WTC11 (cell line): ENCODE measurements around the gene GIGYF1. TPM values are rescaled to one million over a fixed set of nuclear protein-coding genes. Genes with fewer than 3 reads are reported as not detected.
"Not testable (repeated sequence)": the region's sequence is repeated elsewhere in the genome, so short reads cannot be mapped to it uniquely, and the experiment has no call there.

Experiments
- ATAC-seq: fragments of 200-7000 bp; cut with Tn5 transposase; 2 replicates; pipeline ENCODE4 v1.10.0; 2021; ENCODE audit warnings: mild to moderate bottlenecking, moderate library complexity
- CTCF ChIA-PET: fragments of 300-600 bp; sonication (Branson Sonifier 250); formaldehyde crosslinking; loops from one replicate; lab custom pipeline; 2021; ENCODE audit warnings: antibody characterized with exemption; lab: Charles Lee
- POLR2A ChIA-PET: fragments of 350-600 bp; sonication (Branson Sonifier 250); formaldehyde crosslinking; loops from one replicate; lab custom pipeline; 2021; ENCODE audit warnings: antibody characterized with exemption; lab: Charles Lee
- DNase-seq: peaks from one replicate; pipeline ENCODE4 v3.0.0; 2021; ENCODE audit warnings: low spot score
- H3K27ac Mint-ChIP-seq: 2 replicates; pipeline ENCODE4 v1.8.0; 2021; ENCODE audit warnings: mixed read lengths
- H3K27me3 Mint-ChIP-seq: 2 replicates; pipeline ENCODE4 v1.8.0; 2021; ENCODE audit warnings: low read depth, mild to moderate bottlenecking, moderate library complexity, mixed read lengths
- H3K36me3 Mint-ChIP-seq: 2 replicates; pipeline ENCODE4 v1.8.0; 2021; ENCODE audit warnings: mixed read lengths
- H3K4me1 Mint-ChIP-seq: 2 replicates; pipeline ENCODE4 v1.8.0; 2022; ENCODE audit warnings: mixed read lengths
- H3K4me3 Mint-ChIP-seq: 2 replicates; pipeline ENCODE4 v1.8.0; 2021; ENCODE audit warnings: mild to moderate bottlenecking, moderate library complexity, mixed read lengths
- H3K9me3 Mint-ChIP-seq: 2 replicates; pipeline ENCODE4 v1.8.0; 2021; ENCODE audit warnings: mixed read lengths
- ELF4 ChIP-seq: sonication (generic); formaldehyde crosslinking; IDR thresholded peaks from 2 replicates; pipeline ENCODE4 v1.8.1; 2022; ENCODE audit warnings: low read depth, mild to moderate bottlenecking, moderate library complexity, missing genetic modification reagents
- EMX1 ChIP-seq: fragments of 250-450 bp; sonication (Bioruptor Pico); IDR thresholded peaks from 2 replicates; pipeline ENCODE4 v1.8.0; 2021; ENCODE audit warnings: mild to moderate bottlenecking
- GRHL2 ChIP-seq: fragments of 250-450 bp; sonication (Bioruptor Pico); IDR thresholded peaks from 2 replicates; pipeline ENCODE4 v1.8.0; 2022; ENCODE audit warnings: mild to moderate bottlenecking, moderate library complexity; ENCODE audit not compliant: insufficient replicate concordance, severe bottlenecking
- NFATC4 ChIP-seq: fragments of 250-450 bp; sonication (Bioruptor Pico); IDR thresholded peaks from 2 replicates; pipeline ENCODE4 v1.9.0; 2021; ENCODE audit warnings: mild to moderate bottlenecking
- NFE2L1 ChIP-seq: sonication (generic); formaldehyde crosslinking; IDR thresholded peaks from 2 replicates; pipeline ENCODE4 v1.8.1; 2023; ENCODE audit warnings: missing genetic modification reagents
- NFYB ChIP-seq: sonication (generic); formaldehyde crosslinking; conservative IDR thresholded peaks from 2 replicates; pipeline ENCODE4 v1.8.0; 2022; ENCODE audit warnings: low read depth, missing genetic modification reagents
- NR1H2 ChIP-seq: sonication (generic); formaldehyde crosslinking; IDR thresholded peaks from 2 replicates; pipeline ENCODE4 v1.9.0; 2021; ENCODE audit warnings: mild to moderate bottlenecking, moderate library complexity, missing genetic modification reagents
- NR2C2 ChIP-seq: sonication (generic); formaldehyde crosslinking; IDR thresholded peaks from 2 replicates; pipeline ENCODE4 v1.8.0; 2022; ENCODE audit warnings: mild to moderate bottlenecking, missing genetic modification reagents
- PRRX2 ChIP-seq: fragments of 250-450 bp; sonication (Bioruptor Pico); IDR thresholded peaks from 2 replicates; pipeline ENCODE4 v1.8.0; 2021; ENCODE audit warnings: mild to moderate bottlenecking
- SMAD3 ChIP-seq: sonication (generic); formaldehyde crosslinking; IDR thresholded peaks from 2 replicates; pipeline ENCODE4 v1.8.0; 2022; ENCODE audit warnings: missing genetic modification reagents, mild to moderate bottlenecking, borderline replicate concordance
- SMAD4 ChIP-seq: sonication (generic); formaldehyde crosslinking; IDR thresholded peaks from 2 replicates; pipeline ENCODE4 v1.8.0; 2022; ENCODE audit warnings: mild to moderate bottlenecking, missing genetic modification reagents
- SOX15 ChIP-seq: fragments of 250-450 bp; sonication (Bioruptor Pico); IDR thresholded peaks from 2 replicates; pipeline ENCODE4 v1.9.0; 2021; ENCODE audit warnings: mild to moderate bottlenecking
- TP53 ChIP-seq: sonication (generic); formaldehyde crosslinking; IDR thresholded peaks from 2 replicates; pipeline ENCODE4 v1.8.1; 2023; ENCODE audit warnings: mild to moderate bottlenecking, missing genetic modification reagents
- ZNF121 ChIP-seq: sonication (generic); formaldehyde crosslinking; IDR thresholded peaks from 2 replicates; pipeline ENCODE4 v1.8.0; 2023; ENCODE audit warnings: missing genetic modification reagents
- ZNF138 ChIP-seq: sonication (generic); formaldehyde crosslinking; conservative IDR thresholded peaks from 2 replicates; pipeline ENCODE4 v1.8.1; 2022; ENCODE audit warnings: mild to moderate bottlenecking, moderate library complexity, missing genetic modification reagents
- ZNF219 ChIP-seq: sonication (generic); formaldehyde crosslinking; IDR thresholded peaks from 2 replicates; pipeline ENCODE4 v1.8.0; 2023; ENCODE audit warnings: missing genetic modification reagents, mild to moderate bottlenecking, borderline replicate concordance
- ZNF263 ChIP-seq: sonication (generic); formaldehyde crosslinking; IDR thresholded peaks from 2 replicates; pipeline ENCODE4 v1.8.1; 2022; ENCODE audit warnings: low read depth, mild to moderate bottlenecking, moderate library complexity, missing genetic modification reagents
- ZNF396 ChIP-seq: fragments of 250-450 bp; sonication (Bioruptor Pico); IDR thresholded peaks from 2 replicates; pipeline ENCODE4 v1.8.0; 2021; ENCODE audit warnings: mild to moderate bottlenecking, moderate library complexity, borderline replicate concordance
- ZNF671 ChIP-seq: fragments of 250-450 bp; sonication (Bioruptor Pico); IDR thresholded peaks from 2 replicates; pipeline ENCODE4 v1.8.0; 2021; ENCODE audit warnings: mild to moderate bottlenecking
- total RNA-seq: library from RNA; stranded (reverse); gene quantifications from 3 replicates; pipeline ENCODE4 v1.2.3, GENCODE V29; 2021
- TF ChIP-seq, protein P1 (sequence below): sonication (generic); formaldehyde crosslinking; IDR thresholded peaks from 2 replicates; pipeline ENCODE4 v1.8.0; 2022; ENCODE audit warnings: mild to moderate bottlenecking, missing genetic modification reagents
- TF ChIP-seq, protein P2 (sequence below): sonication (generic); formaldehyde crosslinking; IDR thresholded peaks from 2 replicates; pipeline ENCODE4 v1.8.1; 2023; ENCODE audit warnings: mild to moderate bottlenecking, missing genetic modification reagents, moderate library complexity
- TF ChIP-seq, protein P3 (sequence below): fragments of 200-600 bp; IDR thresholded peaks from 2 replicates; pipeline ENCODE4 v1.8.0; 2022; ENCODE audit warnings: antibody characterized with exemption
- TF ChIP-seq, protein P4 (sequence below): sonication (generic); formaldehyde crosslinking; IDR thresholded peaks from 2 replicates; pipeline ENCODE4 v1.8.0; 2022; ENCODE audit warnings: mild to moderate bottlenecking, missing genetic modification reagents
- TF ChIP-seq, protein P5 (sequence below): fragments of 250-450 bp; sonication (Bioruptor Pico); conservative IDR thresholded peaks from 2 replicates; pipeline ENCODE4 v1.9.0; 2021; ENCODE audit warnings: mild to moderate bottlenecking

GIGYF1 gene
- total RNA-seq, 1 experiment from 2014 or later, result 130 TPM

DNA sequence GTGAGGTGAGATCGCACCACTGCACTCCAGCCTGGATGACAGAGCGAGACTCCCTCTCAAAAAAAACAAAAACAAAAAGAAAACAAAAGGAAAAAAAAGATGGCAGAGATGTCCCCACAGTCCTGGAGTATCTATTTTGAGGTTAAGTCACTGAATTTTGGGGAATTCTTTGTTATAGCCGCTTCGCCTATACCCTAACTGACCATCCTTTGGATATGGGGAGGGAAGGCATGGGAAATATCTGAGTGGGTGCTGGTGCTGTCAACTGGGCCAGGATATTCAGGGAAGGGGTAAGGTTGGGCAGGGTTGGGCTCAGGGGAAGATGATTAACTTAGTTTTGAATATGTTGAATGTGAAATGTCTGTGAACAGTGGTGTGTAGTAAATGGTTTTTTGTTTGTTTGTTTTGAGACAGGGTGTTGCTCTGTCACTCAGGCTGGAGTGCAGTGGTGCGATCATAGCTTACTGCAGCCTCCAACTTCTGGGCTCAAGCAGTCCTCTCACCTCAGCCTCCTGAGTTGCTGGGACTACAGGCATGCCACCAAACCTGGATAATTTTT is 28.8 kb downstream of the GIGYF1 start:
- Mint-ChIP-seq H3K4me1 (peaks cover 5% of the 10 kb centered on the region), H3K9me3 (peaks cover 3% of the 10 kb centered on the region; the same call in 1 of the 2 replicates), H3K4me3 (no peak overlapping the region), H3K27ac (no peak overlapping the region), H3K36me3 (no peaks in the 10 kb centered on the region), H3K27me3 (peaks cover 41% of the 10 kb centered on the region)
- no peak for DNase-seq
- TF ChIP-seq ZNF138 (CRISPR knock-in tag), result no peak
- TF ChIP-seq NR1H2 (CRISPR knock-in tag), result no peak
- TF ChIP-seq, protein P1, sequence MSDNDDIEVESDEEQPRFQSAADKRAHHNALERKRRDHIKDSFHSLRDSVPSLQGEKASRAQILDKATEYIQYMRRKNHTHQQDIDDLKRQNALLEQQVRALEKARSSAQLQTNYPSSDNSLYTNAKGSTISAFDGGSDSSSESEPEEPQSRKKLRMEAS, result no peak
- TF ChIP-seq SMAD4 (CRISPR knock-in tag), result no peak
- TF ChIP-seq, protein P2, sequence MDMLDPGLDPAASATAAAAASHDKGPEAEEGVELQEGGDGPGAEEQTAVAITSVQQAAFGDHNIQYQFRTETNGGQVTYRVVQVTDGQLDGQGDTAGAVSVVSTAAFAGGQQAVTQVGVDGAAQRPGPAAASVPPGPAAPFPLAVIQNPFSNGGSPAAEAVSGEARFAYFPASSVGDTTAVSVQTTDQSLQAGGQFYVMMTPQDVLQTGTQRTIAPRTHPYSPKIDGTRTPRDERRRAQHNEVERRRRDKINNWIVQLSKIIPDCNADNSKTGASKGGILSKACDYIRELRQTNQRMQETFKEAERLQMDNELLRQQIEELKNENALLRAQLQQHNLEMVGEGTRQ, result no peak
- TF ChIP-seq NFATC4 (CRISPR knock-in tag), result no peak
- no peak for TF ChIP-seq ZNF396 (CRISPR knock-in tag)
- TF ChIP-seq, protein P3, sequence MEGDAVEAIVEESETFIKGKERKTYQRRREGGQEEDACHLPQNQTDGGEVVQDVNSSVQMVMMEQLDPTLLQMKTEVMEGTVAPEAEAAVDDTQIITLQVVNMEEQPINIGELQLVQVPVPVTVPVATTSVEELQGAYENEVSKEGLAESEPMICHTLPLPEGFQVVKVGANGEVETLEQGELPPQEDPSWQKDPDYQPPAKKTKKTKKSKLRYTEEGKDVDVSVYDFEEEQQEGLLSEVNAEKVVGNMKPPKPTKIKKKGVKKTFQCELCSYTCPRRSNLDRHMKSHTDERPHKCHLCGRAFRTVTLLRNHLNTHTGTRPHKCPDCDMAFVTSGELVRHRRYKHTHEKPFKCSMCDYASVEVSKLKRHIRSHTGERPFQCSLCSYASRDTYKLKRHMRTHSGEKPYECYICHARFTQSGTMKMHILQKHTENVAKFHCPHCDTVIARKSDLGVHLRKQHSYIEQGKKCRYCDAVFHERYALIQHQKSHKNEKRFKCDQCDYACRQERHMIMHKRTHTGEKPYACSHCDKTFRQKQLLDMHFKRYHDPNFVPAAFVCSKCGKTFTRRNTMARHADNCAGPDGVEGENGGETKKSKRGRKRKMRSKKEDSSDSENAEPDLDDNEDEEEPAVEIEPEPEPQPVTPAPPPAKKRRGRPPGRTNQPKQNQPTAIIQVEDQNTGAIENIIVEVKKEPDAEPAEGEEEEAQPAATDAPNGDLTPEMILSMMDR, result no peak
- no peak for TF ChIP-seq EMX1 (CRISPR knock-in tag)
- TF ChIP-seq SOX15 (CRISPR knock-in tag), result no peak
- no peak for TF ChIP-seq NFYB (CRISPR knock-in tag)
- TF ChIP-seq ZNF671, result no peak
- no peak for TF ChIP-seq NFE2L1 (CRISPR knock-in tag)
- no peak for TF ChIP-seq ZNF121 (CRISPR knock-in tag)
- TF ChIP-seq ZNF219 (CRISPR knock-in tag), result no peak
- no peak for TF ChIP-seq TP53 (CRISPR knock-in tag)
- TF ChIP-seq GRHL2 (CRISPR knock-in tag), result no peak
- TF ChIP-seq, protein P4, sequence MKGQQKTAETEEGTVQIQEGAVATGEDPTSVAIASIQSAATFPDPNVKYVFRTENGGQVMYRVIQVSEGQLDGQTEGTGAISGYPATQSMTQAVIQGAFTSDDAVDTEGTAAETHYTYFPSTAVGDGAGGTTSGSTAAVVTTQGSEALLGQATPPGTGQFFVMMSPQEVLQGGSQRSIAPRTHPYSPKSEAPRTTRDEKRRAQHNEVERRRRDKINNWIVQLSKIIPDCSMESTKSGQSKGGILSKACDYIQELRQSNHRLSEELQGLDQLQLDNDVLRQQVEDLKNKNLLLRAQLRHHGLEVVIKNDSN, result no peak
- no peak for ATAC-seq
- POLR2A ChIA-PET, result no interaction called here
- CTCF ChIA-PET, result interaction anchor here (1.5 kb wide), 1 partner anchor 31 kb away, joined by 7 read pairs; no protein-coding TSS in a partner anchor

DNA sequence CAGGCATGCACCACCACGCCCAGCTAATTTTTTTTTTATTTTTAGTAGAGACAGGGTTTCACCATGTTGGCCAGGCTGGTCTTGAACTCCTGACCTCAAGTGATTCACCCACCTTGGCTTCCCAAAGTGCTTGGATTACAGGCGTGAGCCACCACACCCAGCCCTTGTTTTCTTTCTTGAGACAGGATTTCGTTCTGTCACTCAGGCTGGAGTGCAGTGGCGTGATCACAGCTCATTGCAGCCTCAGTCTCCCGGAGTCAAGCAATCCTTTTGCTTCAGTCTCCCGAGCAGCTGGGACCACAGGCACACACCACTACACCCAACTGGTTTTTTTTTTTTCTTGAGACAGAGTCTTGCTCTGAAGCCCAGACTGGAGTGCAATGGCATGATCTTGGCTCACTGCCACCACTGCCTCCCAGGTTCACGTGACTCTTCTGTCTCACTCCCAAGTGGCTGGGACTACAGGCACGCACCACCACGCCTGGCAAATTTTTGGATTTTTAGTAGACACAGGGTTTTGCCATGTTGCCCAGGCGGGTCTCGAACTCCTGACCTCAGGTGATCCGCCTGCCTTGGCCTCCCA is 31.8 kb downstream of the GIGYF1 start:
- not testable (repeated sequence) for DNase-seq, H3K9me3 Mint-ChIP-seq, H3K27ac Mint-ChIP-seq, H3K36me3 Mint-ChIP-seq, ATAC-seq, H3K4me1 Mint-ChIP-seq, H3K4me3 Mint-ChIP-seq
- ChIA-PET POLR2A (interaction anchor here (0.7 kb wide), 1 partner anchor 10 kb away, joined by 3 read pairs; no protein-coding TSS in a partner anchor), CTCF (interaction anchor here (0.6 to 1.8 kb wide), 7 partner anchors 28 to 103 kb away, joined by 3 to 6 read pairs (median 3); partner anchors contain the start of gene POP7)
- H3K27me3 Mint-ChIP-seq, result peaks cover 47% of the 10 kb centered on the region

DNA sequence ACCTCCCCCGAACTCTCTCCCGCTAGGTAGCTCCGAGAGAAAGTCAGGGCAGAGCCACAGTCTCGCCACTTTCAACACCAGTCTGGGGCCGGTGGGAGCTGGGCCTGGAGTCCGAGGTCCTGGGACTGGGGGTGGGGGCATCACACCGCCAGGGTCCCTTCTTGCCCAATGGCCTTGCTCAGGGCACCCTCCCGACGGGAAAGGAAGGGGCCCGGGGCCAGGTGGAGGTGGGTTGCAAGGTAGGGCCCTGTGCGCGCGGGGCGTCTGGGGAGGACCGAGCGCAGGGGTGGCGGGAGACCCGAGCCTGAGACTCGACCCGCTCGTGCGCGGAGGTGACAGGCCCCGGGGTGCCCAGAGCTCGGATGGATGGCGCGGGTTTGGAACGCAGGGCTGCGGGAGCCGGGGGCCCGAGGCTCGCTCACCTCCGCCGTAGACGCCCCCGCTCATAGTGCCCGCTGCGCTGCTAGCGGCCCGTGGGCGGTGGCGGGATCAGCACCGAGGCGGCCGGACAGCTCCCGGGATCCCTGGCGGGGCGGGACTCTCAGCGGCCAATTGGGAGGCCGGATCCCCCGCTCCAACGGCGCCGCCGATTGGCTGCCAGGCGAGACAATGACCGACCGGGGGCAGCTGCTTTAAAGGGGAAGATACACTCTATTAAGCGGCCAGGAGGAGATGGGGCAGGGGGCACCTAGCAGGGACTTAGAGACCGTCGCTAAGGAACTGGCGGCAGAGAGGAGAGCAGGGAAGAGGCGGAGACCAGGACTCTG is 38.0 kb downstream of the GIGYF1 start, which contains the start of gene ACTL6B:
Gene ACTL6B, minus strand, starts transcription at position 541 of the 767 bp plus-strand sequence. Its CDS starts 94 bp downstream, at position 447.
- Mint-ChIP-seq H3K36me3 (no peaks in the 10 kb centered on the region), H3K4me1 (peaks cover 2% of the 10 kb centered on the region; the same call in 1 of the 2 replicates), H3K27me3 (peaks cover 69% of the 10 kb centered on the region), H3K9me3 (no peaks in the 10 kb centered on the region), H3K27ac (no peak within 1 kb of the TSS), H3K4me3 (0 out of 2 replicates have a peak within 1 kb of the TSS, but pooled peaks have one; percentile 27)
- ChIA-PET POLR2A (interaction anchor here (1.4 kb wide), 1 partner anchor 8 kb away, joined by 4 read pairs; no protein-coding TSS in a partner anchor), CTCF (interaction anchor here (0.6 to 2.6 kb wide), 15 partner anchors 8 to 92 kb away, joined by 3 to 23 read pairs (median 4); partner anchors contain the start of genes FBXO24, GNB2, LRCH4 and MOSPD3)
- ATAC-seq (peak; percentile 94), DNase-seq (peak; percentile 94)
- TF ChIP-seq PRRX2 (CRISPR knock-in tag) (peak; percentile 72; the same call in 1 of the 2 replicates), NR2C2 (CRISPR knock-in tag) (no peak), SMAD3 (peak; percentile 95; the same call in 1 of the 2 replicates), ZNF263 (CRISPR knock-in tag) (no peak), ELF4 (CRISPR knock-in tag) (peak; percentile 85; the same call in 1 of the 2 replicates), ZNF121 (CRISPR knock-in tag) (peak; percentile 44; the same call in 1 of the 2 replicates)
- TF ChIP-seq, protein P5, sequence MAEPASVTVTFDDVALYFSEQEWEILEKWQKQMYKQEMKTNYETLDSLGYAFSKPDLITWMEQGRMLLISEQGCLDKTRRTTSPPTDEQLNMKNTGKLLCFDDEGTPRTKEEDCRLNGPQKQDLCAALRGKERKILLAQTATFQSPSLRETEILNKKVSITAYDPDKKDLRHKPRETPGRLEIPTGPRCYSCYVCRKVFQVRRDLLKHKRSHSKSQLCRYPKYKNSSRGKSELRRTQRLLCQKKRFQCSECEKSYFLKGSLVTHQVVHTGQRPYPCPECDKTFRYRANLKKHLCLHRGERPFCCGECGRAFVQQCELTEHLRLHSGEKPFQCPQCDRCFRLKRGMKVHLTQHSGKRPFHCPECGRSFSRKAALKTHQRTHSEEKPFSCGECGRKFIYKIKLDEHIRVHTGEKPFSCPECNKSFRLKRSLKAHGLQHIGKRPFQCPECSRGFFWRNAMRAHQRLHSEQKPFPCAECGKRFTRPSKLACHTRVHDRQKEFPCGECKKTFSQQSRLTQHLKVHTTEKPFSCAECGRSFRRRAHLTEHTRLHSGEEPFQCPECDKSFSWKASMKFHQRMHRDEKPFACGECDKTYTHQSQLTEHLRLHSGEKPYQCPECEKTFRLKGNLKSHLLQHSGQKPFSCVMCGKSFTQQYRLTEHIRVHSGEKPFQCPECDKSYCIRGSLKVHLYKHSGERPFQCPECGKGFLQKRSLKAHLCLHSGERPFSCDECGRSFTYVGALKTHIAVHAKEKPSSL (CRISPR knock-in tag), result no peak
- TF ChIP-seq, protein P4, result peak; percentile 81
